Measurements from ENCODE around the gene LAMA2. TPM values are rescaled to one million over a fixed set of nuclear protein-coding genes. Genes with fewer than 3 reads are reported as not detected.

Gene LAMA2
- total and polyA plus RNA-seq, 2 of the 13 experiments (the other 11 are each of a cell fraction or from before 2014, with no cell fraction given) = 0.11 to 0.28 TPM

GRCh38 chr6:128929869-128930268 lies 46.9 kb downstream of the LAMA2 start:
- Histone ChIP-seq H3K79me2 (ENCODE audit: insufficient read depth, low read length) (no peaks in the 10 kb centered on the region), H4K20me1 (ENCODE audit: insufficient read depth, low read length) (no peaks in the 10 kb centered on the region), H3K27ac (ENCODE audit: extremely low read length, insufficient read depth, low read length) (no peak overlapping the region), H3K9ac (ENCODE audit: insufficient read depth, low read depth, low read length) (no peak overlapping the region), H3K9me3 (ENCODE audit: low read length) (no peaks in the 10 kb centered on the region), H3K4me2 (ENCODE audit: low read depth, low read length) (no peak overlapping the region), H3K4me1 (ENCODE audit: insufficient read depth, low read length) (no peaks in the 10 kb centered on the region), H3K4me3 (replicated peaks in 1 of 3; ENCODE audit: insufficient read depth in 1 of 3, low read depth in 2 of 3, low read length in 3 of 3) (no peak overlapping the region), H3K27me3 (ENCODE audit: control insufficient read depth in 1 of 2, insufficient read depth in 2 of 2, low read length in 2 of 2) (peaks cover 0 to 3% of the 10 kb centered on the region in 2 experiments; a peak in 1 of 5 replicates), H2AFZ (ENCODE audit: low read length) (no peak overlapping the region), H3K36me3 (replicated peaks in 1 of 2; ENCODE audit: control insufficient read depth in 1 of 2, insufficient read depth in 2 of 2, low read length in 2 of 2) (no peaks in the 10 kb centered on the region)
- FAIRE-seq = no peak
- CTCF ChIA-PET (ENCODE audit: low intra/inter-chr PET ratio, low total read pairs) = no interaction called here
- POLR2A ChIA-PET = no interaction called here
- in situ Hi-C loops (cut with HindIII; ENCODE audit: extremely low pct_ligation_motif_present, low pct_unique_long_range_greater_than_20kb) = no loop called here
- BruUV-seq (replicated peaks) = no TSS peak
- DNase-seq (ENCODE audit: low spot score) = no peak
- no peak; the same call in 2 of the 3 replicates for ATAC-seq
- no peak for TF ChIP-seq ZFP36L2 (CRISPR knock-in tag; IDR thresholded peaks at IDR 0.05)
- no peak for TF ChIP-seq ZNF672 (CRISPR knock-in tag; IDR thresholded peaks at IDR 0.05)
- no peak for TF ChIP-seq KLF15 (CRISPR knock-in tag; IDR thresholded peaks at IDR 0.05; ENCODE audit: borderline replicate concordance)
- no peak for TF ChIP-seq CHCHD3 (CRISPR knock-in tag; IDR thresholded peaks at IDR 0.05)
- TF ChIP-seq, protein P1, sequence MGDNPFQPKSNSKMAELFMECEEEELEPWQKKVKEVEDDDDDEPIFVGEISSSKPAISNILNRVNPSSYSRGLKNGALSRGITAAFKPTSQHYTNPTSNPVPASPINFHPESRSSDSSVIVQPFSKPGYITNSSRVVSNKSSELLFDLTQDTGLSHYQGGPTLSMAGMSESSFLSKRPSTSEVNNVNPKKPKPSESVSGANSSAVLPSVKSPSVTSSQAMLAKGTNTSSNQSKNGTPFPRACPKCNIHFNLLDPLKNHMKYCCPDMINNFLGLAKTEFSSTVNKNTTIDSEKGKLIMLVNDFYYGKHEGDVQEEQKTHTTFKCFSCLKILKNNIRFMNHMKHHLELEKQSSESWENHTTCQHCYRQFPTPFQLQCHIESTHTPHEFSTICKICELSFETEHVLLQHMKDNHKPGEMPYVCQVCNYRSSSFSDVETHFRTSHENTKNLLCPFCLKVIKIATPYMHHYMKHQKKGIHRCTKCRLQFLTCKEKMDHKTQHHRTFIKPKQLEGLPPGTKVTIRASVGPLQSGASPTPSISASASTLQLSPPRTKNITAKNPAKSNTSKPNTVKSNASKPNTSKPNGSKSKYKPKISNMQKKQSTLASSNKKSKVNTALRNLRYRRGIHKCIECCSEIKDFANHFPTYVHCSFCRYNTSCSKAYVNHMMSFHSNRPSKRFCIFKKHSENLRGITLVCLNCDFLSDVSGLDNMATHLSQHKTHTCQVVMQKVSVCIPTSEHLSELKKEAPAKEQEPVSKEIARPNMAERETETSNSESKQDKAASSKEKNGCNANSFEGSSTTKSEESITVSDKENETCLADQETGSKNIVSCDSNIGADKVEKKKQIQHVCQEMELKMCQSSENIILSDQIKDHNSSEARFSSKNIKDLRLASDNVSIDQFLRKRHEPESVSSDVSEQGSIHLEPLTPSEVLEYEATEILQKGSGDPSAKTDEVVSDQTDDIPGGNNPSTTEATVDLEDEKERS (CRISPR knock-in tag; IDR thresholded peaks at IDR 0.05) = no peak
- TF ChIP-seq ZNF749 (CRISPR knock-in tag; IDR thresholded peaks at IDR 0.05; ENCODE audit: borderline replicate concordance) = no peak
- intact Hi-C loops (cut with micrococcal nuclease; ENCODE audit: unreplicated experiment) = no loop called here
- WGBS (ENCODE audit: low lambda C conversion rate) = 55% methylated on average over 22 of the region's 34 CpGs

All from HepG2 (cell line).